Stimulated activated CD4-positive, alpha-beta T cell treated with anti-CD3 and anti-CD28 coated beads, TNF-alpha, amount 100 ng/mL, for 1 hour (primary cell): ENCODE data around the gene TMEM209.
"Not testable (repeated sequence)": the region's sequence is repeated elsewhere in the genome, so short reads cannot be mapped to it uniquely, and the experiment has no call there.

Experiments
- DNase-seq, 3 donors: peaks; one replicate each; pipeline ENCODE4 v3.0.0-alpha.2; 2020; ENCODE audit warnings: low read depth in 3 of 3, low spot score in 1 of 3

TMEM209 gene

GRCh38 chr7:130205084-130205947 is at the start of gene TMEM209:
TSS of gene TMEM209 (minus strand) at chr7:130205406. CDS start at chr7:130205375, 31 bp downstream.
- DNase-seq = peak; percentile 83 to 87 (median 83)

GRCh38 chr7:130254555-130254954 is 49.3 kb upstream of the TMEM209 start:
- no peak for DNase-seq

GRCh38 chr7:130249626-130250025 is 44.4 kb upstream of the TMEM209 start:
- DNase-seq = not testable (repeated sequence)

GRCh38 chr7:130248842-130249241 is 43.6 kb upstream of the TMEM209 start:
- DNase-seq = not testable (repeated sequence)

DNA sequence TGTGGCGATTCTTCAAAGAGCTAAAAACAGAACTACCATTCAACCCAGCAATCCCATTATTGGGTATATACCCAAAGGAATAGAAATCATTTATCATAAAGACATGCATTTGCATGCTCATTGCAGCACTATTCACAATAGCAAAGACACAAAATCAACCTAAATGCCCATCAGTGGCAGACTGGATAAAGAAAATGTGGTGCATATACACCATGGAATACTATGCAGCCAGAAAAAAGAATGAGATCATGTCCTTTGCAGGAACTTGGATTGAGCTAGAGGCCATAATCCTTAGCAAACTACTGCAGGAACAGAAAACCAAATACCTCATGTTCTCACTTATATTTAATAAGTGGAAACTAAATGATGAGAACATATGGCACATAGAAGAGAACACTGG is 41.3 kb upstream of the TMEM209 start:
- not testable (repeated sequence) for DNase-seq

GRCh38 chr7:130243486-130243885 is 38.3 kb upstream of the TMEM209 start:
- not testable (repeated sequence) for DNase-seq

- peak in 2 of 3 donors; percentile 16 to 54 for DNase-seq
Measured at GRCh38 chr7:130242198-130243014, 37.2 kb upstream of the TMEM209 start.

- DNase-seq = no peak
Measured at GRCh38 chr7:130240240-130240639, 35.0 kb upstream of the TMEM209 start.

- DNase-seq = not testable (repeated sequence)
Measured at GRCh38 chr7:130236361-130236760, 31.2 kb upstream of the TMEM209 start.

- DNase-seq = no peak
Measured at GRCh38 chr7:130234078-130234477, 28.9 kb upstream of the TMEM209 start.

DNA sequence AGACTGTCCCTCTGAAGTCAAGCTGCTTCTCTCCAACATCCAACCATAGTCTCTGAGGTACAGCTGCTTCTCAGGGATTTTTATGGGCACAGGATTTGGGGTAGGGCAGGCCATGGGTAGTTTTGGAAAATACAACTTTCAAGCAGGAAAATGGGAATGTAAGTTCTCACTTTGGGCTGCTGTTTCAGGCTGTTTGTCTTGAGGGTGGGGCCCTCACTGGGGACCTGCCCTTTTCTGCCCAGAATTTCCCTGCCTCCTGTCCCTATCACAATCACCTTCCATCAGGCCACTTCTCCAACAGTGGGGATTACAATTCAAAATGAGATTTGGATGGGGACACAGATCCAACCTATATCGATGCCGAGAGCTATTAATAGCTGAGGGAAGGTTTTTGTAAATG is 27.0 kb upstream of the TMEM209 start:
- no peak for DNase-seq

- DNase-seq = no peak
Measured at GRCh38 chr7:130231792-130232191, 26.6 kb upstream of the TMEM209 start.

DNA sequence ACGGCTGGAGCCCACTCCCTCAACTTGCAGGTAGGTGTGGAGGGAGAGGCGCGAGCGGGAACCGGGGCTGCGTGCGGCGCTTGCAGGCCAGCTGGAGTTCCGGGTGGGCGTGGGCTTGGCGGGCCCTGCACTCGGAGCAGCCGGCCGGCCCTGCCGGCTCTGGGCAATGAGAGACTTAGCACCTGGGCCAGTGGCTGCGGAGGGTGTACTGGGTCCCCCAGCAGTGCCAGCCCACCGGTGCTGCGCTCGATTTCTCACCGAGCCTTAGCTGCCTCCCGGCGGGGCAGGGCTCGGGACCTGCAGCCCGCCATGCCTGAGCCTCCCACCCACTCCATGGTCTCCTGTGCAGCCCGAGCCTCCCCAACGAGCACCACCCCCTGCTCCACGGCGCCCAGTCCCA is 24.8 kb upstream of the TMEM209 start:
- not testable (repeated sequence) for DNase-seq

DNA sequence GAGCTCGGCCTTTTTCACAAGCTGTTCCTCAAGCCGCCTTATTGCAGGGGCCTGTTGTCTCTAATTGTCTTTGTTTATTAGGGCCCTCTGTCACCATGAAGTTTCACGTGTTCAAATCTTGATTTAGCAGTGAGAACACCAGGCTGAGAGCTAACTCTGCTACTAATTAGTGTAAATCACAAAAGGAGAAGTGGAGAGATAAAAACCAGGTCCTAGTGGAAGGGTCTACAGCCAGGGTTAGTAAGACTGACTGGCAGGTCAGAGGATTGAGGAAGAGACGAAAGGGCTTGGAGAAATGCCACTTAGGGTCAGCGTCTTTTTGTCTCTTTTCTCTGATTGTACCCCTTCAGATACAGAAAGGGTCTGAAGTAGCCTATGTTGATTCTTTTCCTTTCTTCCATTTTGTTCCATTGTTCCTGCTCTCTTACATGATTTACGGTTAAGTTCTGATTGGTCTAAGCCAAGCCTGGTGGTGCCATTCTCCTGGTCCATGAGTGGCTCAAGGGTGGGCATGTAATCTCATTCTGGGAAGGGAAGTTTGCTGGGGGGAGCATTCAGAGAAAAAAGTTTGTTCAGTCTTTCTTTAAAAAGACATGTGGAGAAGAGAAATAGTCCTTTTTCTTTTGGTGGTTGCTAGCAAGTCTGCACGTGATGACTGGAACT is 23.8 kb upstream of the TMEM209 start:
- no peak for DNase-seq

DNA sequence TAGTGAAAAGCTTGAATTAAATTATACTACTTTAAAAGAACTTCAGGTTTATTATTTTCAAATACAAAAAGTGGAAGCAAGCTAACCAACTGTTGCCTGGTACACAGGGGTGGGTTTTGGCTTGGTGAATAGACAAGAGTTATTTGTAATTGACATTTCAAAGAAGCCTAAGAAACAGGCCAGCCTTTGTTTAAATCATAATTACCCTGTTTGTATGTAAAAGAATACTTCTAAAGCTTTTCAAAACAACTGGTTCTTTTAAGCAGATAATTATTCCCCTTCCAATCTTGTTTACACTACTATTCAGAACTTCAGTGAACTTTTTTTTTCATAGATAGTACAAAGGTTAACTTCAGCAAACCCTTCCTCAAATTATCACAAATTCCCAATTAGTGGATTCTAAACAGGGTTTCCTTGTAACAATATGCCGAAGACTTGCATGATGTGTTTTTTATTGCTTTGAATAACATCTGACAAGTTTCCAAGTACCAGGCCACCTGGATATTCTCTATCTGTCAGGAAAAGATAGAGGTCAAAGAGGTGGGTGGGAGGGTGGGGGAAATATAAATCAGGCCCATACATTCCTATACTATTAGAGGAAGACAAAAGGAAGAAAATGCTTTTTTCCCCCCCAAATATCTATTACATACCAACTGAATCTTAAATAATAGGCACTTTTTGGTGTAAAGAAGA is 22.8 kb upstream of the TMEM209 start:
- no peak for DNase-seq

GRCh38 chr7:130226333-130226732 is 21.1 kb upstream of the TMEM209 start:
- DNase-seq = no peak

- DNase-seq = not testable (repeated sequence)
Measured at GRCh38 chr7:130224923-130225322, 19.7 kb upstream of the TMEM209 start.

GRCh38 chr7:130224210-130224609 is 19.0 kb upstream of the TMEM209 start:
- no peak for DNase-seq

DNA sequence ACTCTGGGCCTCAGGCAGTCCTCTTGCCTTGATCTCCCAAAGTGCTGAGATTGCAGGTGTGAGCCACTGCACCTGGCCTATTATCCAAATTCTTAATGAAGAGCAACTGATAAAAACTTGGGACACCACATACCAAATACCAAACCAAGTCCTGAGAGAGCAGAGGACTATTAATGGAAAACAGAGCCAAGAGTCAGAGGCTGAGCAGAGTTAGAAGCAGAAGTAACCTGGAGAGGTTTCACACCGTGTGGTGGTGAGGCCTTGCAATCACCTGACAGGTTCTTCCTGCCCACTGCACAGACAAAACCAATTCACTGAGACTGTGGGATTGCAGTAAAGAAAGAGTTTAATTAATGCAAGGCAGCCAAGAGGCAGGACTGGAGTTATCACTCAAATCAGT is 18.4 kb upstream of the TMEM209 start:
- DNase-seq = no peak

GRCh38 chr7:130221746-130222145 is 16.5 kb upstream of the TMEM209 start:
- no peak for DNase-seq

DNA sequence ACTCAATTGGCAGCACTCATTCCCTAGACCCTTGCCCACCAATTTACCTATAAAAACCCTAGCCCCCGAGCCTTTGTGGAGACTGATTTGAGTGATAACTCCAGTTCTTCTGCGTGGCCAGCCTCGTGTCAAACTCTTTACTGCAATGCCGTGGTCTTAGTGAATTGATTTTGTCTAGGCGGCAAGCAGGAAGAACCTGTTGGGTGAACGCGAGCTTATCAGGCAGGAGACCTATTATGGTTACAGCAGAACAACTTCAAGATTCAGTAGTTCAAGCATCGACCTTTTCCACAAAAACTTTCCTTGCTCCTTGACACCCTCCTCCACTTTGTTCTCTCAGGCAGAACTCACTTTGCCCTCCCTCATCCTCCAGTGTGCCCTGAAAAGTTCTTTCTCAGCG is 14.7 kb upstream of the TMEM209 start:
- no peak for DNase-seq
